Breast epithelium (tissue), 3 donors: ENCODE measurements around the gene CDKN1A.

Experiments
- POLR2A ChIP-seq: fragments of 450-650 bp; IDR thresholded peaks from one replicate; pipeline ENCODE4 v1.6.1; 2016; ENCODE audit warnings: antibody characterized with exemption, mild to moderate bottlenecking, moderate library complexity
- TF ChIP-seq, protein P1 (sequence below), 3 donors: fragments of 450-650 bp; IDR thresholded peaks; one replicate each; pipeline ENCODE4 v1.5.1; 2016 to 2017; ENCODE audit warnings: antibody characterized with exemption in 3 of 3, mild to moderate bottlenecking in 3 of 3, moderate library complexity in 3 of 3

DNA sequence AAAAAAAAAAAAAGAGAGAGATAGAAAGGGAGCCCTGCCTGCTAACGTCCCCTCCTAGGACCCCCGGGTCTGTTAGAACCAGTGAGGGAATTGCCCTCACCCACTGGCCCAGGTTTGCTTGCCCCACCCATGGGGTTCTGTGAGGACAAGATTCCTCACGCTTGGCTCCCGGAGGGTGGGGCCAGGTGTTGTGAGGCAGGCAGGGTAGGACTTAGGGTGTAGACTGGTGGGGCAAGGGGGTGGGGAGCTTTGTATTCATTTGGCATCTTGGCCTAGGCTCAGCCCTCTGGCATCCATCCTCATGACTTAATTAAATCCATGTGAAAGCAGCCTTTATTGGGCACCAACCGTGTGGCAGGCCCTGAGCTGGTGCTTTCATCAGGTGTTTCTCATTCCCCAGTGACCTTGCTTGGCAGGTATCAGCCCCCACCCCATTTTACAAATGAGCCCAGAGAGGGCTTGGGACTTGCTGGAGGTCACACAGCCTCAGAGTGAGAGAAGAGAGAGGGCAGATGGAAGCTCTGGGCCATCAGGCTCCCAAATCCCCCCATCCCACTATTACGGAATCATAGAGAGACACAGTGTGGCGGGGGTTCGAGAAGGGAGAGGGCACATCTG, 38.1 kb downstream of the CDKN1A start:
- TF ChIP-seq, protein P1, sequence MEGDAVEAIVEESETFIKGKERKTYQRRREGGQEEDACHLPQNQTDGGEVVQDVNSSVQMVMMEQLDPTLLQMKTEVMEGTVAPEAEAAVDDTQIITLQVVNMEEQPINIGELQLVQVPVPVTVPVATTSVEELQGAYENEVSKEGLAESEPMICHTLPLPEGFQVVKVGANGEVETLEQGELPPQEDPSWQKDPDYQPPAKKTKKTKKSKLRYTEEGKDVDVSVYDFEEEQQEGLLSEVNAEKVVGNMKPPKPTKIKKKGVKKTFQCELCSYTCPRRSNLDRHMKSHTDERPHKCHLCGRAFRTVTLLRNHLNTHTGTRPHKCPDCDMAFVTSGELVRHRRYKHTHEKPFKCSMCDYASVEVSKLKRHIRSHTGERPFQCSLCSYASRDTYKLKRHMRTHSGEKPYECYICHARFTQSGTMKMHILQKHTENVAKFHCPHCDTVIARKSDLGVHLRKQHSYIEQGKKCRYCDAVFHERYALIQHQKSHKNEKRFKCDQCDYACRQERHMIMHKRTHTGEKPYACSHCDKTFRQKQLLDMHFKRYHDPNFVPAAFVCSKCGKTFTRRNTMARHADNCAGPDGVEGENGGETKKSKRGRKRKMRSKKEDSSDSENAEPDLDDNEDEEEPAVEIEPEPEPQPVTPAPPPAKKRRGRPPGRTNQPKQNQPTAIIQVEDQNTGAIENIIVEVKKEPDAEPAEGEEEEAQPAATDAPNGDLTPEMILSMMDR (IDR thresholded peaks at IDR 0.05) = no peak
- no peak for TF ChIP-seq POLR2A
